Lung (tissue), 16 donors: ENCODE data around the gene PPIL4. TPM values are rescaled to one million over a fixed set of nuclear protein-coding genes. Genes with fewer than 3 reads are reported as not detected.

ENCODE experiments used
- ATAC-seq: fragments of 200-7000 bp; cut with Tn5 transposase; one replicate; pipeline ENCODE4 v1.9.1; 2020; ENCODE audit warnings: moderate number of reproducible peaks; ENCODE audit not compliant: insufficient read depth, low FRiP score
- DNase-seq, 3 donors: peaks; one replicate each; pipeline ENCODE4 v3.0.0-alpha.2; 2013 to 2017
- H3K27ac ChIP-seq, 2 donors: one replicate each; pipeline ENCODE4 v1.5.1; 2013; ENCODE audit warnings: mild to moderate bottlenecking in 2 of 2, moderate library complexity in 2 of 2, control low read depth in 1 of 2, inconsistent platforms in 1 of 2, low read depth in 1 of 2, low read length in 1 of 2
- H3K27me3 ChIP-seq, 3 donors: one replicate each; pipeline ENCODE4 v1.5.1; 2013; ENCODE audit warnings: low read length in 2 of 3; ENCODE audit not compliant: control insufficient read depth in 3 of 3, insufficient read depth in 3 of 3
- H3K36me3 ChIP-seq, 4 donors: one replicate each; pipeline ENCODE4 v1.5.1; 2013; ENCODE audit warnings: low read length in 4 of 4, mild to moderate bottlenecking in 1 of 4, moderate library complexity in 1 of 4; ENCODE audit not compliant: control insufficient read depth in 4 of 4, insufficient read depth in 4 of 4
- H3K4me1 ChIP-seq, 5 donors: one replicate each; pipeline ENCODE4 v1.5.1; 2013; ENCODE audit warnings: low read length in 5 of 5, mild to moderate bottlenecking in 2 of 5, moderate library complexity in 1 of 5; ENCODE audit not compliant: control insufficient read depth in 5 of 5, insufficient read depth in 5 of 5
- H3K4me3 ChIP-seq: one replicate; pipeline ENCODE4 v1.5.1; 2013; ENCODE audit warnings: mild to moderate bottlenecking, control low read depth, moderate library complexity
- H3K9ac ChIP-seq, 2 donors: one replicate each; pipeline ENCODE4 v1.5.1; 2013; ENCODE audit warnings: low read length in 2 of 2, control low read depth in 1 of 2; ENCODE audit not compliant: insufficient read depth in 1 of 2
- H3K9me3 ChIP-seq, 4 donors: one replicate each; pipeline ENCODE4 v1.5.1; 2013; ENCODE audit warnings: low read length in 3 of 4, mild to moderate bottlenecking in 1 of 4, moderate library complexity in 1 of 4; ENCODE audit not compliant: control insufficient read depth in 4 of 4, insufficient read depth in 3 of 4
- CTCF ChIP-seq: IDR thresholded peaks from 2 replicates; pipeline ENCODE4 v1.5.1; 2012; ENCODE audit warnings: mild to moderate bottlenecking; ENCODE audit errors: control extremely low read depth, extremely low read depth
- WGBS, 2 donors: extraction: QIAGEN DNeasy Blood & Tissue Kit; methylation state at CpG; one replicate each; pipeline ENCODE4 v1.1.7; 2013; 5-methylcytosine and 5-hydroxymethylcytosine counted together
- long read RNA-seq, 5 donors: transcript quantifications; one replicate each; lab custom pipeline, GENCODE V29; 2026
- polyA plus RNA-seq, 2 donors: library from polyadenylated mRNA; stranded (reverse); fragments of 200-250 nt; gene quantifications; one replicate each; pipeline ENCODE4 v1.2.1, GENCODE V29; 2013
- total RNA-seq, 2 donors: library from RNA; depleted of rRNA in 1 of 2; stranded (reverse); fragments of >200 nt in 1 of 2; gene quantifications; one replicate each; pipeline ENCODE4 v1.2.1, GENCODE V29; 2014 to 2021
- donor health status: control.
- donor health status: control.
- donor health status: Bipolar disorder and iron deficiency.
- donor health status: healthy.
- donor health status: DM: yes; HTN: yes; CAD: no.

PPIL4 gene
- total RNA-seq (10 to 100 TPM; 20.8 to 52.3 TPM), polyA plus RNA-seq (10 to 100 TPM; 15.7 to 23.1 TPM)
- long read RNA-seq, donor 1, transcript PPIL4-201 (13 exons, 2,232 nt), result major isoform, 11 of 24 reads
- long read RNA-seq, donor 1, partial matches to known transcripts, result 13 of 24 reads
- long read RNA-seq, donor 1, other reads (novel, unspliced or antisense), result 0 of 24 reads
- long read RNA-seq, donor 2, partial matches to known transcripts, result 0 of 5 reads
- long read RNA-seq, donor 2, other reads (novel, unspliced or antisense), result 0 of 5 reads
- long read RNA-seq, donor 3, transcript PPIL4-201 (13 exons, 2,232 nt), result major isoform, 6 of 51 reads
- long read RNA-seq, donor 3, partial matches to known transcripts, result 20 of 51 reads
- long read RNA-seq, donor 3, other reads (novel, unspliced or antisense), result 25 of 51 reads
- long read RNA-seq, donor 4, transcript PPIL4-201 (13 exons, 2,232 nt), result major isoform, 5 of 5 reads
- long read RNA-seq, donor 4, partial matches to known transcripts, result 0 of 5 reads
- long read RNA-seq, donor 4, other reads (novel, unspliced or antisense), result 0 of 5 reads
- long read RNA-seq, donor 5, transcript PPIL4-201 (13 exons, 2,232 nt), result major isoform, 18 of 20 reads
- long read RNA-seq, donor 5, partial matches to known transcripts, result 0 of 20 reads
- long read RNA-seq, donor 5, other reads (novel, unspliced or antisense), result 0 of 20 reads

GRCh38 chr6:149545754-149546471 is at the start of gene PPIL4:
TSS of gene PPIL4 (minus strand) at chr6:149546043. CDS start at chr6:149546005, 38 bp downstream.
- WGBS, 2 donors, result 0% methylated on average over 71 of the region's 71 CpGs
- Histone ChIP-seq H3K4me3 (peak within 1 kb of the TSS; percentile 82), H3K36me3 (peaks cover 0 to 8% (median 0%) of the 10 kb centered on the region in 4 donors), H3K27ac (peak within 1 kb of the TSS; percentile 94 to 98), H3K27me3 (no peaks in the 10 kb centered on the region), H3K4me1 (peaks cover 0 to 17% (median 8%) of the 10 kb centered on the region in 5 donors), H3K9me3 (no peaks in the 10 kb centered on the region), H3K9ac (peak within 1 kb of the TSS; percentile 98 to 100)
- peak; percentile 50 for TF ChIP-seq CTCF
- DNase-seq (peak; percentile 98 to 99 (median 98)), ATAC-seq (peak; percentile 99)

- TF ChIP-seq CTCF, result no peak
- ATAC-seq (no peak), DNase-seq (no peak)
- Histone ChIP-seq H3K36me3 (peaks cover 12 to 32% (median 22%) of the 10 kb centered on the region in 4 donors), H3K9ac (no peak overlapping the region), H3K4me3 (no peak overlapping the region), H3K4me1 (no peaks in the 10 kb centered on the region), H3K27me3 (no peaks in the 10 kb centered on the region), H3K27ac (no peak overlapping the region), H3K9me3 (no peaks in the 10 kb centered on the region)
- 100% methylated on average over 1 of the region's 1 CpG for WGBS, 2 donors
Observed at GRCh38 chr6:149593408-149593807, 47.6 kb upstream of the PPIL4 start.

- WGBS, 2 donors, result 95 to 99% methylated on average over 2 of the region's 2 CpGs
- peaks cover 12 to 35% (median 22%) of the 10 kb centered on the region in 4 donors for H3K36me3 ChIP-seq
- DNase-seq (no peak), ATAC-seq (no peak)
- H3K4me1 ChIP-seq, result no peaks in the 10 kb centered on the region
- no peaks in the 10 kb centered on the region for H3K27me3 ChIP-seq
- H3K9me3 ChIP-seq, result no peaks in the 10 kb centered on the region
- TF ChIP-seq CTCF, result no peak
- H3K4me3 ChIP-seq, result no peak overlapping the region
- no peak overlapping the region for H3K27ac ChIP-seq
- H3K9ac ChIP-seq, result no peak overlapping the region
Observed at GRCh38 chr6:149592983-149593382, 47.1 kb upstream of the PPIL4 start.
